Transverse colon (tissue), 4 donors: ENCODE results near the gene VMO1. TPM values are rescaled to one million over a fixed set of nuclear protein-coding genes. Genes with fewer than 3 reads are reported as not detected.

ENCODE experiments used
- DNase-seq: peaks from one replicate; pipeline ENCODE4 v3.0.0-alpha.2; 2019
- H3K27ac ChIP-seq, 4 donors: fragments of 200-600 bp; sonication (generic); 2 replicates each; pipeline ENCODE4 v1.5.1; 2016 to 2018; ENCODE audit warnings: inconsistent platforms in 4 of 4
- H3K27me3 ChIP-seq: fragments of 200-600 bp; sonication (generic); 2 replicates; pipeline ENCODE4 v1.5.1; 2017; ENCODE audit warnings: inconsistent platforms
- H3K36me3 ChIP-seq, 4 donors: fragments of 200-600 bp; sonication (generic); 2 replicates each; pipeline ENCODE4 v1.5.1; 2017 to 2019; ENCODE audit warnings: inconsistent platforms in 4 of 4
- H3K4me1 ChIP-seq, 4 donors: fragments of 200-600 bp; sonication (generic); 2 replicates each; pipeline ENCODE4 v1.5.1; 2017 to 2020; ENCODE audit warnings: inconsistent platforms in 4 of 4
- H3K4me3 ChIP-seq, 4 donors: fragments of 200-600 bp; sonication (generic); 1 replicate in 1 of 4; 2 replicates in 3 of 4; pipeline versions ENCODE4 v1.5.1 to v1.6.1; 2017 to 2019; ENCODE audit warnings: inconsistent platforms in 4 of 4
- H3K9me3 ChIP-seq, 2 donors: fragments of 200-600 bp; sonication (generic); 2 replicates each; pipeline ENCODE4 v1.5.1; 2017 to 2019; ENCODE audit warnings: inconsistent platforms in 2 of 2
- CTCF ChIP-seq, 5 experiments: fragments of 200-600 bp in 3 of 5; fragments of 450-650 bp in 2 of 5; sonication (generic) in 3 of 5; IDR thresholded peaks; 1 replicate in 2 of 5; 2 replicates in 3 of 5; pipeline ENCODE4 v1.5.1; 2016 to 2017; ENCODE audit warnings: antibody characterized with exemption in 5 of 5, inconsistent platforms in 3 of 5, mild to moderate bottlenecking in 2 of 5, moderate library complexity in 1 of 5
- EP300 ChIP-seq: sonication (generic); formaldehyde crosslinking; IDR thresholded peaks from one replicate; pipeline ENCODE4 v1.6.1; 2017; ENCODE audit warnings: antibody characterized with exemption, low read depth
- POLR2A ChIP-seq: fragments of 450-650 bp; IDR thresholded peaks from one replicate; pipeline ENCODE4 v1.6.1; 2016; ENCODE audit warnings: antibody characterized with exemption, mild to moderate bottlenecking, moderate library complexity
- POLR2AphosphoS5 ChIP-seq, 3 donors: sonication (generic); formaldehyde crosslinking; IDR thresholded peaks; one replicate each; pipeline ENCODE4 v1.6.1; 2016; ENCODE audit warnings: antibody characterized with exemption in 3 of 3
- WGBS, 2 donors: methylation state at CpG; one replicate each; pipeline ENCODE4 v1.1.5; 2018; ENCODE audit warnings: low coverage in 1 of 2; 5-methylcytosine and 5-hydroxymethylcytosine counted together
- in situ Hi-C, 4 donors: fragments of 200-750 bp; cut with MboI; loops; one replicate each; pipeline versions ENCODE4 v1.15.0 to v1.15.1; 2017; ENCODE audit warnings: low sequenced_read_pairs in 3 of 4, low pct_ligation_motif_present in 1 of 4, low pct_unique_long_range_greater_than_20kb in 1 of 4
- intact Hi-C: fragments of 100-400 bp; cut with DNase I; formaldehyde crosslinking; loops from one replicate; pipeline ENCODE4 v1.15.1; 2023; ENCODE audit warnings: low total_unique reads
- total RNA-seq, 4 donors: library from RNA; depleted of rRNA; stranded (reverse); fragments of >200 nt; gene quantifications; one replicate each; pipeline ENCODE4 v1.1.0, GENCODE V29; 2016

Gene VMO1
- total RNA-seq, 4 donors from 2014 or later = 0.68 to 5.2 (median 1.9) TPM; not detected in 1

DNA sequence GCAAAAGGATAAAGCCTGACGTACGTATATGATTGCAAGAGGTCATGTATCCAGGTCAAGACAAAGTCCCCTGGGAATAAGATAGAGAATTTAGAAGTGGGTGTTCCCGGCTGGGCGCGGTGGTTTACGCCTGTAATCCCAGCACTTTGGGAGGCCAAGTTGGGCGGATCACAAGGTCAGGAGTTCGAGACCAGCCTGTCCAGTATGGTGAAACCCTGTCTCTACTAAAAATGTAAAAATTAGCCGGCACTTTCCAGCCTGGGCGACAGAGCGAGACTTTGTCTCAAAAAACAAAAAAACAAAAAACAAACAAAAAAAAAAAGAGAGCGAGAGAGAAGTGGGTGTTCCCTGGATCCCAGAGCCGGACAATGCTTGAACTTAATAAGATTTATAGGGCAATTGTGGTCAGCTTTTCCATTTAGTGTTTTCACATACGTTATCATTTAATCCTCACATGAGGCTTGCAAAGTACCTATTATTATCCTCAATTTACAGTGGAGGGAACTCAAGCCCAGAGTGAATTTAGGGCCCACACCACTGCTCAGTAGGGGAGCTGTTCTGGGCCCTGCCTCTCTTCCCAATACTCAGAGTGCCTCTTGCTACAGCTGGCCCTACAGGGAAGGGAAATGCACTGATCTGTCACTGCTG is 2.1 kb upstream of the VMO1 start:
- TF ChIP-seq EP300 = no peak
- TF ChIP-seq CTCF (IDR thresholded peaks at IDR 0.05) = no peak
- TF ChIP-seq POLR2A = no peak
- TF ChIP-seq POLR2AphosphoS5 (IDR thresholded peaks at IDR 0.05) = no peak

GRCh38 chr17:4786516-4786915 is 352 bp upstream of the VMO1 start:
- Histone ChIP-seq H3K9me3 (no peaks in the 10 kb centered on the region), H3K27me3 (peaks cover 45% of the 10 kb centered on the region), H3K4me1 (peaks cover 11 to 42% (median 38%) of the 10 kb centered on the region in 4 donors), H3K27ac (peak overlapping the region in 1 of 4 donors; percentile 13), H3K4me3 (peak overlapping the region in 2 of 4 donors; percentile 7 to 21), H3K36me3 (no peaks in the 10 kb centered on the region)
- intact Hi-C loops (loop anchor here (5.0 to 10.0 kb wide), 2 partner anchors 52 to 101 kb away; partner anchors contain the start of genes CXCL16, MED11 and ZMYND15), in situ Hi-C loops (loop anchor here (10.0 to 25.0 kb wide), 3 partner anchors 52 to 101 kb away; partner anchors contain the start of genes C17orf107 (in 2 of the 4), CXCL16 (in 1 of the 4), MED11 (in 1 of the 4) and ZMYND15 (in 1 of the 4))
- no peak for DNase-seq
- TF ChIP-seq CTCF (IDR thresholded peaks at IDR 0.05) (no peak), POLR2AphosphoS5 (IDR thresholded peaks at IDR 0.05) (peak in 1 of 3 donors; percentile 1), EP300 (no peak)
- WGBS, 2 donors = 30% methylated on average over 6 of the region's 6 CpGs; no CpG with 5 or more reads in 1 of the 2 donors

More for the DNA sequence above, 2.1 kb upstream of the VMO1 start:
- in situ Hi-C loops (loop anchor here (10.0 to 25.0 kb wide), 3 partner anchors 53 to 99 kb away; partner anchors contain the start of genes C17orf107 (in 2 of the 4), CXCL16 (in 1 of the 4), MED11 (in 1 of the 4) and ZMYND15 (in 1 of the 4)), intact Hi-C loops (loop anchor here (5.0 to 10.0 kb wide), 2 partner anchors 53 to 99 kb away; partner anchors contain the start of genes CXCL16, MED11 and ZMYND15)
- Histone ChIP-seq H3K9me3 (no peaks in the 10 kb centered on the region), H3K36me3 (no peaks in the 10 kb centered on the region), H3K27ac (peak overlapping the region in 2 of 4 donors; percentile 97 to 98), H3K27me3 (peaks cover 30% of the 10 kb centered on the region), H3K4me3 (peak overlapping the region in 1 of 4 donors; percentile 68), H3K4me1 (peaks cover 11 to 42% (median 38%) of the 10 kb centered on the region in 4 donors)
- WGBS, 2 donors = 70 to 74% methylated on average over 5 to 14 of the region's 14 CpGs
- DNase-seq = no peak

DNA sequence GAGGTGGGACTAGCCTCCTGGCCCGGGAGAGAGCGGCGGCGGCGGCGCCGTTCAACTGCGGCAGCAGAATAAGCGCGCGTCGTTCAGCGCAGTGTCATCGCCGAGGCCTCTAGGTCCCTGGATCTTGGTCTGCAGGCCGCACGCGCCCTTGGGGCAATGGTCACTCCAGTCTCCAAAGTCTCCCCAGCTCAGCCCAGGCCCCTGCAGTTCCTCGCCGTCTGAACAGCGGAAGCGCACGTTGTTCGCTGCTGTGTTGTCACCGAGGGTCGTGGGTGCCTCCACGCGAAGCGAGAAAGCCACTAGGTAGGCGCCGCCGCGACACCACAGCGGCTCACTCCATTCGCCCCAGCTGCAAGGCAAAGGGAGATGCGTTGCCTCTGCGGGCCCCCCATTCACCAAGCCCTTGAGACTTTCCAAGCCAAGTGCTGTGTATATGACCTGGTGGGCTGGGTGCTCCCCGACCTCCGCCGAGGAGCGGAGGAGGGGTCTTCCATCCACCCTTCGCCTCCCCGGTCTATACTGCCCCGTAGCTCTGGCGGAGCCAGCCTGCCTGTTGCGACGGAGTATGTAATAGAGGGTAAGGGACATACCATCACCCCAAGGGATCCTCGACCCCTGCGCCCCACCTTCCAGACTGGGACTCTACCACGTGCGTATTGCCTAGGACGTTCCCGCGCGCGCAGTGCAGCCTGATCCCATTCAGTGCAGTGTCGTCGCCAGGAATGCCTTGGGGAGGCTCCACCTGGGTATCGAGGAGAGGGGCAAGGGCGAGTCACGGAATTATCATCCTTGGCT is 656 bp downstream of the VMO1 start:
- no peak for DNase-seq
- TF ChIP-seq POLR2AphosphoS5 (IDR thresholded peaks at IDR 0.05) (no peak), CTCF (IDR thresholded peaks at IDR 0.05) (no peak), EP300 (no peak), POLR2A (no peak)
- H3K27ac ChIP-seq = no peak overlapping the region
- no peaks in the 10 kb centered on the region for H3K36me3 ChIP-seq
- peaks cover 11 to 39% (median 36%) of the 10 kb centered on the region in 4 donors for H3K4me1 ChIP-seq
- no peaks in the 10 kb centered on the region for H3K9me3 ChIP-seq
- peak overlapping the region in 1 of 4 donors; percentile 18 for H3K4me3 ChIP-seq
- in situ Hi-C loops (loop anchor here (10.0 to 25.0 kb wide), 3 partner anchors 51 to 102 kb away; partner anchors contain the start of genes C17orf107 (in 2 of the 4), CXCL16 (in 1 of the 4), MED11 (in 1 of the 4) and ZMYND15 (in 1 of the 4)), intact Hi-C loops (loop anchor here (5.0 to 10.0 kb wide), 2 partner anchors 51 to 102 kb away; partner anchors contain the start of genes CXCL16, MED11 and ZMYND15)
- WGBS, 2 donors = 22 to 41% methylated on average over 14 to 52 of the region's 61 CpGs
- H3K27me3 ChIP-seq = peaks cover 49% of the 10 kb centered on the region
